Fibroblast of mammary gland (primary cell): ENCODE results near the gene PIK3R4.

Experiments
- DNase-seq: peaks from one replicate; pipeline ENCODE4 v3.0.0-alpha.2; 2010; ENCODE audit warnings: low read depth
- H3K4me3 ChIP-seq: 2 replicates; pipeline ENCODE4 v1.5.1; 2011; ENCODE audit warnings: low read depth, mild to moderate bottlenecking, low read length, moderate library complexity; ENCODE audit not compliant: control insufficient read depth
- TF ChIP-seq, protein P1 (sequence below): conservative IDR thresholded peaks from 2 replicates; pipeline ENCODE4 v1.5.1; 2011; ENCODE audit warnings: low read depth, low read length, inconsistent platforms; ENCODE audit not compliant: control insufficient read depth, insufficient read depth

Gene PIK3R4

DNA sequence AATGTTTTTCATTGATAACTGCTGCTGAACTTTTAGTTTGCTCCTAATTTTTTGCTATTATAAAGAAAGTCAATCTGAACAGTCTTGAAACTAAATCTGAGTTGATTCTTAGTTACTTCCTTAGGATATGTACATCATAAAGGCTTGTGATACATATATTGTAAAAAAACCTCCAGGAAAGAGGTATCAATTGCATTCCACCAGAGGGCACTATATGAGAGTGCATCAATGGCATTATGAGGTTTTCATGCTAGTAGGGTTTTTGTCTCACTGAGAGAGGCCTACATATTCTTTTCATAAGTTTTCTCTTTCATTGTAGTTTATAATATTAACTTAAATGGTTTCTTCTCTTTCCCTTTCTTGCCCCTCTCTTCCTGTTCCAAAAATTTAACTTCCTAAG lies 46.9 kb downstream of the PIK3R4 start:
- peak; percentile 47 for DNase-seq
- TF ChIP-seq, protein P1, sequence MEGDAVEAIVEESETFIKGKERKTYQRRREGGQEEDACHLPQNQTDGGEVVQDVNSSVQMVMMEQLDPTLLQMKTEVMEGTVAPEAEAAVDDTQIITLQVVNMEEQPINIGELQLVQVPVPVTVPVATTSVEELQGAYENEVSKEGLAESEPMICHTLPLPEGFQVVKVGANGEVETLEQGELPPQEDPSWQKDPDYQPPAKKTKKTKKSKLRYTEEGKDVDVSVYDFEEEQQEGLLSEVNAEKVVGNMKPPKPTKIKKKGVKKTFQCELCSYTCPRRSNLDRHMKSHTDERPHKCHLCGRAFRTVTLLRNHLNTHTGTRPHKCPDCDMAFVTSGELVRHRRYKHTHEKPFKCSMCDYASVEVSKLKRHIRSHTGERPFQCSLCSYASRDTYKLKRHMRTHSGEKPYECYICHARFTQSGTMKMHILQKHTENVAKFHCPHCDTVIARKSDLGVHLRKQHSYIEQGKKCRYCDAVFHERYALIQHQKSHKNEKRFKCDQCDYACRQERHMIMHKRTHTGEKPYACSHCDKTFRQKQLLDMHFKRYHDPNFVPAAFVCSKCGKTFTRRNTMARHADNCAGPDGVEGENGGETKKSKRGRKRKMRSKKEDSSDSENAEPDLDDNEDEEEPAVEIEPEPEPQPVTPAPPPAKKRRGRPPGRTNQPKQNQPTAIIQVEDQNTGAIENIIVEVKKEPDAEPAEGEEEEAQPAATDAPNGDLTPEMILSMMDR: peak; percentile 55
- no peak overlapping the region for H3K4me3 ChIP-seq

DNA sequence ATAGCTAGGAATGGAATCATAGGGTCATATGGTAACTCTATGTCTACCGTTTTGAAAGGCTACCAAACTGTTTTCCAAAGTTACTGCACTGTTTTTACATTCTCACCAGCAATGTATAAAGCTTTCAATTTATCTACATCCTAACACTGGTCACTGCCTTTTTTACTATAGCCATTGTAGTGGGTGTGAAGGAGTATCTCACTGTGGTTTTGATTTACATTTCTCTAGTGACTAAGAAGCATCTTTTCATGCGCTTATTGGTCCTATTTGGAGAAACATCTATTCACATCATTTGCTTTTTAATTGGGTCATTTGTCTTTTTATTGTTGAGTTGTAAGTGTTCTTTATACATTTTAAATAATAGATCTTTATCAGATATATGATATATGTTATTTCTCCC lies 53.3 kb downstream of the PIK3R4 start:
- TF ChIP-seq, protein P1: no peak
- H3K4me3 ChIP-seq: no peak overlapping the region
- DNase-seq: no peak

DNA sequence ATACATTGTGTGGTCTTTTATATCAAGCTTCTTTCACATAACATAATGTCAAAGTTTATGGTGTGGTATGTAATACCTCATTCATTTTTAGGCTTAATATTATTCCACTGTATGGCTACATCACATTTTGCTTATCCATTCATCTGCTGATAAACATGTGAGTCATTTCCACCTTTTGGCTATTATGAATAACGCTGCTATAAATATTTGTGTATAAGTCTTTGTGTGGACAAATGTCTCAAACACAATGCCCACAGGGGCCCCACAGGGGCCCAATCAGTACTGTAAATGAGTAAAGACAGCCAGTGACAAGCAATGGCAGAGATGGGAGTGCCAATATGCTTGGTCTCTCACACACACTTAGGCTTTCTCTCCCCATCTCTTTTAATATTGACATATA lies 54.2 kb downstream of the PIK3R4 start:
- DNase-seq: no peak
- TF ChIP-seq, protein P1: no peak
- no peak overlapping the region for H3K4me3 ChIP-seq

DNA sequence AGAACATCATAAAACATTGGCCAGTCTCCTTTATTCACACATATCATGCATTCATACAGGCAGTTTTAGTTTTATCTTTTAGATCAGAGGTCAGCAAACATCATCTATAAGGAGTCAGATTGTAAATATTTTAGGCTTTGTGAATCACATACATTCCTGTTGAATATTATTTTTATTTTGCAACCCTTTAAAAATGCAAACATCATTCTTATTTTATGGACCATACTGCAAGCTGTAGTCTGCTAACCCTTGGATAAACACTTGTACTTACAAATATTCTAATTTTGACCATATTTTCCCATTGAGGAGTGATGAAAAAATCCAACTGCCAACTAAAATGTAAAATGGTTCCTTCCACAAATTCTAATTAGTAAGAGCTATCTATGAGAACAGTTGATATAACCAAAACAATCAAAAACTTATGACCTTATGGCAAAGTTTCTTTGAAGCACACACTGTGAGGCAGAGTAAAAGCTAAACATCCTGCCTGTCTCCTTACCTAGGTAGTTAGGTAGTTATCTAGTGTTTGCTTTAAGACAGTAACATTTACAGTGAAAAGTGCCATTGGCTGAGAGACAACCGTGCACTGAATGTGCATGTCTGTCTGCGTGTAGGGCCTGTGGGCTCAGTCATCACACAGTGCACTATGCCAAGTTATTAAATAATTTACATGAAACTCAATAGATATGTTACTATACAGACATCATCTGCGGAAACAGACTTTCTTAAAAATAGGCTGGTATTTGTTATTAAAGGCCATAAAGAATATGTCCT lies 57.7 kb downstream of the PIK3R4 start:
- H3K4me3 ChIP-seq: no peak overlapping the region
- DNase-seq: no peak
- TF ChIP-seq, protein P1: no peak

DNA sequence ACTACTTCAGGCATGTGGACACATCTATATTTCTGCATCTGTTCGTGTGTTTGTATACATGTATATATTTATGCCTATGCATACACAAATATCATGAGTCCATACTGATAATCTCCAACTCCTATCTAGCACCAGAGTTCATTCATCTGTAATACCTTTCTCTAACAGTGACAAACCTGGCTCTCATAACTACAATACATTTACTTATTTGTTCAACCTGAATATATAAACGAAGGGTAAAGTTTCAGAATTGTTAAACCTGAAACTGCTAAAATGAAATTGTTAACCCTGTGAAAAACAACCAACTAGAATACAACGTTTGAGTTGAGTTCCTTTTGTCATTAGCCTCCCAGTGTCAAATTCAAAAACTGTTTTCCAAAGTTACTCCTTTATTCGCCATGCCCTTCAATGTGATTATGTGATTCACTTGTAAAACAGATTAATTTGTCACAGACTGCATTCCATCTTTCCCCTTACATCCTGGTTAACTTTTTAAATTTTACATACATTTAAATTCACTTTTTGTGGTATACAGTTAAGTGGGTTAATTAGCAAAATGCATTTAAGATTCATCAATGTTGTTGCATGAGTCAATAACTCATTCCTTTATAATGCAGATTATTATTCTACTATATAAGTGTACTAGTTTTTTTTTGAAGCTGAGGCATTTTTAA lies 58.5 kb downstream of the PIK3R4 start:
- DNase-seq: no peak
- TF ChIP-seq, protein P1: no peak

DNA sequence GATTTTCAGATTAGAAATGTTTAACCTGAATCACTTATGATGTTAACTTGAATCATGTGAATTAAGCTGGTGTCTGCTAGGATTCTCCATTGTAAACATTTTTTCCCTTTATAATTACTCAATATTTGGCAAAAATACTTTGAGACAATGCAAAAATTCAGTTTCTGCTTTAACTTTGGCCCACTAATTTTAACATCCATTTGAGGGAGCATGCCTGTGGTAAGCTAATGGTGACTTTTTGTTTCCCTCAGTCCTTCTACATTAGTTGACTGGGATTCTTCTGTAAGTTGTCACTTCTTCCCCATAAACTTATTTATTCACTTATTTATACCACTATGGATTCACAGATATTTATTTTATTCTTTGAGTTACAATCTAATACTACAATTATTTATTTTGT lies 59.3 kb downstream of the PIK3R4 start:
- no peak for DNase-seq
- H3K4me3 ChIP-seq: no peak overlapping the region
- TF ChIP-seq, protein P1: no peak

More for the DNA sequence above, 58.5 kb downstream of the PIK3R4 start:
- no peak overlapping the region for H3K4me3 ChIP-seq
